H1 (cell line): ENCODE measurements around the gene TROAP. TPM values are rescaled to one million over a fixed set of nuclear protein-coding genes. Genes with fewer than 3 reads are reported as not detected.

Source experiments
- CTCF ChIA-PET: fragments of 300-600 bp; sonication (Branson Sonifier 250); formaldehyde crosslinking; loops from one replicate; lab custom pipeline; 2021; ENCODE audit not compliant: partially characterized antibody; lab: Charles Lee
- POLR2A ChIA-PET: fragments of 300-600 bp; sonication (Branson Sonifier 250); formaldehyde crosslinking; loops from one replicate; lab custom pipeline; 2021; ENCODE audit warnings: inconsistent platforms; ENCODE audit not compliant: partially characterized antibody; lab: Charles Lee
- DNase-seq, 2 experiments: peaks; one replicate each; pipeline versions ENCODE4 v3.0.0 to v3.0.0-alpha.2; 2010 to 2022; ENCODE audit warnings: low spot score in 2 of 2, low read depth in 1 of 2, mixed read lengths in 1 of 2
- FAIRE-seq: peaks from 2 replicates; lab custom pipeline; 2011; peaks lifted over from hg19 to GRCh38; lab: Jason Lieb, UNC
- H2AFZ ChIP-seq: 2 replicates; pipeline ENCODE4 v1.8.1; 2012; ENCODE audit warnings: low read length, inconsistent platforms
- H2AK5ac ChIP-seq: 2 replicates; pipeline ENCODE4 v1.6.1; 2013; ENCODE audit warnings: low read depth, low read length
- H2BK120ac ChIP-seq: replicated peaks from 2 replicates; pipeline ENCODE3; 2013; ENCODE audit warnings: low read depth, low read length, inconsistent platforms
- H2BK12ac ChIP-seq: 2 replicates; pipeline ENCODE4 v1.6.1; 2013; ENCODE audit warnings: low read depth, low read length
- H2BK15ac ChIP-seq: 2 replicates; pipeline ENCODE4 v1.6.1; 2013; ENCODE audit warnings: low read length
- H2BK20ac ChIP-seq: 2 replicates; pipeline ENCODE4 v1.6.1; 2013; ENCODE audit warnings: low read length
- H2BK5ac ChIP-seq: 2 replicates; pipeline ENCODE4 v1.6.1; 2013; ENCODE audit warnings: low read depth, low read length
- H3K14ac ChIP-seq: 2 replicates; pipeline ENCODE4 v1.6.1; 2013; ENCODE audit warnings: inconsistent platforms; ENCODE audit not compliant: insufficient read length
- H3K18ac ChIP-seq: 2 replicates; pipeline ENCODE4 v1.6.1; 2013; ENCODE audit warnings: low read length; ENCODE audit errors: extremely low read depth
- H3K23ac ChIP-seq: 2 replicates; pipeline ENCODE4 v1.6.1; 2013; ENCODE audit warnings: inconsistent platforms; ENCODE audit not compliant: insufficient read length
- H3K23me2 ChIP-seq: 2 replicates; pipeline ENCODE4 v1.6.1; 2013; ENCODE audit warnings: low read depth, low read length
- H3K27ac ChIP-seq: 2 replicates; pipeline ENCODE4 v1.6.1; 2011; ENCODE audit warnings: low read depth, low read length, inconsistent platforms
- H3K27me3 ChIP-seq, 4 experiments: replicated peaks in 1 of 4; 1 replicate in 1 of 4; 2 replicates in 3 of 4; pipeline versions ENCODE4 v1.6.1 to v1.8.1; 2011 to 2013; ENCODE audit warnings: low read length in 3 of 4, mild to moderate bottlenecking in 3 of 4, inconsistent platforms in 2 of 4, mixed read lengths in 2 of 4, moderate library complexity in 1 of 4; ENCODE audit not compliant: control insufficient read depth in 3 of 4, insufficient read depth in 3 of 4; ENCODE audit errors: extremely low read depth in 1 of 4
- H3K36me3 ChIP-seq, 4 experiments: 2 replicates each; pipeline versions ENCODE4 v1.6.1 to v1.8.1; 2011 to 2013; ENCODE audit warnings: mild to moderate bottlenecking in 4 of 4, low read length in 3 of 4, moderate library complexity in 2 of 4, control low read depth in 1 of 4, inconsistent platforms in 1 of 4; ENCODE audit not compliant: insufficient read depth in 4 of 4, control insufficient read depth in 2 of 4
- H3K4ac ChIP-seq: replicated peaks from 2 replicates; pipeline ENCODE3; 2013; ENCODE audit warnings: low read length, low read depth, mixed read lengths, inconsistent platforms; ENCODE audit not compliant: insufficient read length
- H3K4me1 ChIP-seq, 4 experiments: replicated peaks in 1 of 4; 1 replicate in 1 of 4; 2 replicates in 3 of 4; pipeline versions ENCODE4 v1.6.1 to v1.8.1; 2011 to 2013; ENCODE audit warnings: low read length in 3 of 4, inconsistent platforms in 2 of 4, mixed read lengths in 1 of 4; ENCODE audit not compliant: insufficient read depth in 4 of 4, control insufficient read depth in 3 of 4
- H3K4me2 ChIP-seq, 2 experiments: 2 replicates each; pipeline versions ENCODE4 v1.6.1 to v1.8.1; 2011 to 2013; ENCODE audit warnings: low read depth in 2 of 2, low read length in 2 of 2, control low read depth in 1 of 2, inconsistent platforms in 1 of 2, mild to moderate bottlenecking in 1 of 2; ENCODE audit not compliant: insufficient read depth in 1 of 2
- H3K4me3 ChIP-seq, 4 experiments: fragments of 200-600, 300-600 bp in 1 of 4; sonication (generic), shearing (Covaris generic), sonication (Bioruptor Twin) in 1 of 4; 2 replicates each; pipeline versions ENCODE4 v1.5.1 to v1.8.1; 2011 to 2016; ENCODE audit warnings: low read length in 4 of 4, low read depth in 3 of 4, control low read depth in 2 of 4, inconsistent platforms in 2 of 4, mild to moderate bottlenecking in 2 of 4, mixed read lengths in 1 of 4, moderate library complexity in 1 of 4; ENCODE audit not compliant: insufficient read depth in 2 of 4; ENCODE audit errors: extremely low read depth in 1 of 4
- H3K56ac ChIP-seq: replicated peaks from 2 replicates; pipeline ENCODE3; 2013; ENCODE audit warnings: low read depth, mild to moderate bottlenecking, mixed read lengths, low read length, inconsistent platforms; ENCODE audit not compliant: insufficient read length
- H3K79me1 ChIP-seq: 2 replicates; pipeline ENCODE4 v1.6.1; 2013; ENCODE audit warnings: low read depth, low read length, control low read depth
- H3K79me2 ChIP-seq, 2 experiments: 2 replicates each; pipeline versions ENCODE4 v1.6.1 to v1.8.1; 2012 to 2013; ENCODE audit warnings: low read length in 2 of 2, mild to moderate bottlenecking in 2 of 2, inconsistent platforms in 1 of 2; ENCODE audit not compliant: insufficient read depth in 2 of 2, control insufficient read depth in 1 of 2
- H3K9ac ChIP-seq, 4 experiments: replicated peaks in 1 of 4; 1 replicate in 1 of 4; 2 replicates in 3 of 4; pipeline versions ENCODE4 v1.6.1 to v1.8.1; 2011 to 2013; ENCODE audit warnings: low read depth in 3 of 4, low read length in 3 of 4, control low read depth in 2 of 4, mild to moderate bottlenecking in 2 of 4, moderate library complexity in 2 of 4, inconsistent platforms in 1 of 4; ENCODE audit errors: extremely low read depth in 1 of 4
- H3K9me3 ChIP-seq, 2 experiments: 2 replicates each; pipeline versions ENCODE4 v1.6.1 to v1.8.1; 2012 to 2013; ENCODE audit warnings: mild to moderate bottlenecking in 2 of 2, moderate library complexity in 2 of 2, control low read depth in 1 of 2, inconsistent platforms in 1 of 2, low read depth in 1 of 2, low read length in 1 of 2, mixed read lengths in 1 of 2; ENCODE audit not compliant: insufficient read depth in 2 of 2
- H4K20me1 ChIP-seq, 2 experiments: replicated peaks in 1 of 2; 2 replicates each; pipeline versions ENCODE3 to v1.8.1; 2011 to 2013; ENCODE audit warnings: inconsistent platforms in 2 of 2, low read length in 2 of 2, mild to moderate bottlenecking in 1 of 2; ENCODE audit not compliant: insufficient read depth in 2 of 2, control insufficient read depth in 1 of 2
- H4K5ac ChIP-seq: 2 replicates; pipeline ENCODE4 v1.6.1; 2013; ENCODE audit warnings: low read length, low read depth, mixed read lengths, inconsistent platforms; ENCODE audit not compliant: insufficient read length
- H4K8ac ChIP-seq: 2 replicates; pipeline ENCODE4 v1.8.0; 2013; ENCODE audit warnings: mild to moderate bottlenecking, moderate library complexity, low read length, inconsistent platforms; ENCODE audit not compliant: insufficient read depth; ENCODE audit errors: extremely low read depth
- H4K91ac ChIP-seq: replicated peaks from 2 replicates; pipeline ENCODE3; 2013; ENCODE audit warnings: low read length, mixed read lengths, inconsistent platforms; ENCODE audit not compliant: insufficient read length
- BACH1 ChIP-seq: IDR thresholded peaks from 2 replicates; pipeline ENCODE4 v1.6.1; 2012; ENCODE audit warnings: low read length, improper control_type of control experiment
- RNF2 ChIP-seq: fragments of 200-900, 300-1000 bp; sonication (generic); IDR thresholded peaks from 2 replicates; pipeline ENCODE4 v1.7.1; 2016; ENCODE audit warnings: borderline replicate concordance, low read depth, mild to moderate bottlenecking, antibody characterized with exemption, low read length; ENCODE audit not compliant: poor library complexity, severe bottlenecking; ENCODE audit errors: missing control alignments
- WGBS, 2 experiments: shearing (Covaris generic) in 1 of 2; methylation state at CpG; one replicate each; pipeline versions ENCODE4 v1.1.6 to v1.1.7; 2013 to 2015; ENCODE audit warnings: low lambda C conversion rate in 2 of 2, mixed read lengths in 2 of 2, inconsistent platforms in 1 of 2, low coverage in 1 of 2, missing lambda C conversion rate in 1 of 2; ENCODE audit not compliant: insufficient replicate concordance in 2 of 2, insufficient coverage in 1 of 2, insufficient read length in 1 of 2; ENCODE audit errors: extremely low coverage in 1 of 2, missing lambda C conversion rate in 1 of 2; 5-methylcytosine and 5-hydroxymethylcytosine counted together
- polyA plus RNA-seq, 7 experiments: library from polyadenylated mRNA; depleted of rRNA in 3 of 7; stranded (reverse) in 5 of 7; unstranded in 2 of 7; fragments of >200 nt in 5 of 7; fragments of 200-250 nt in 2 of 7; gene quantifications; 1 replicate in 5 of 7; 2 replicates in 1 of 7; 4 replicates in 1 of 7; pipeline versions ENCODE4 v1.2.1 to v1.2.3, GENCODE V29; 2011 to 2013; ENCODE audit warnings: missing spikeins in 2 of 7, mixed read lengths in 2 of 7
- total RNA-seq: library from RNA; stranded (reverse); fragmentation: NEBNext Ultra II Directional; extraction: Animal tissue kit (Norgen Biotek cat#: 25700); gene quantifications from 2 replicates; pipeline ENCODE4 v1.2.1, GENCODE V29; 2021

TROAP gene
- total and polyA plus RNA-seq, 2 of the 8 experiments (the other 6 are each of a cell fraction or from before 2014, with no cell fraction given), result 36.7 to 52.0 TPM

- TF ChIP-seq RNF2, result peak; percentile 47
- no peak for TF ChIP-seq BACH1
- Histone ChIP-seq H3K79me1 (no peaks in the 10 kb centered on the region), H3K14ac (no peak overlapping the region), H3K9me3 (peaks cover 0 to 6% of the 10 kb centered on the region in 2 experiments; a peak in 1 of 4 replicates), H3K79me2 (no peaks in the 10 kb centered on the region), H3K36me3 (peaks cover 0 to 14% (median 4%) of the 10 kb centered on the region in 4 experiments; a peak in 3 of 8 replicates), H3K27me3 (peaks cover 61 to 87% (median 80%) of the 10 kb centered on the region in 4 experiments), H3K4me3 (0 out of 8 replicates have a peak overlapping the region, but pooled peaks of 1 of the 4 experiments have one; percentile 63), H4K5ac (no peak overlapping the region), H4K91ac (no peak overlapping the region), H4K8ac (no peak overlapping the region), H2AFZ (no peak overlapping the region), H3K4me1 (peaks cover 0 to 29% (median 17%) of the 10 kb centered on the region in 4 experiments; a peak in 6 of 7 replicates), H3K9ac (no peak overlapping the region), H2AK5ac (no peak overlapping the region; the same call in 1 of the 2 replicates), H3K4me2 (peak overlapping the region in 1 of 2 experiments; percentile 70; a peak in 1 of 4 replicates), H2BK120ac (no peak overlapping the region), H2BK15ac (0 out of 2 replicates have a peak overlapping the region, but pooled peaks have one; percentile 61), H3K4ac (no peak overlapping the region), H2BK20ac (no peak overlapping the region), H3K27ac (no peak overlapping the region), H3K18ac (no peak overlapping the region), H3K23ac (no peak overlapping the region), H2BK5ac (no peak overlapping the region), H3K23me2 (peaks cover 7% of the 10 kb centered on the region; the same call in 1 of the 2 replicates), H4K20me1 (peaks cover 4 to 9% of the 10 kb centered on the region in 2 experiments), H2BK12ac (0 out of 2 replicates have a peak overlapping the region, but pooled peaks have one; percentile 31), H3K56ac (no peak overlapping the region)
- no peak for DNase-seq
- CTCF ChIA-PET, result interaction anchor here (0.6 to 12.7 kb wide), 9 partner anchors 8 to 514 kb away, joined by 3 to 276 read pairs (median 5); partner anchors contain the start of genes DNAJC22 and PRPH
- POLR2A ChIA-PET, result interaction anchor here (1.3 to 6.2 kb wide), 4 partner anchors 7 to 40 kb away, joined by 4 to 37 read pairs (median 32); partner anchors contain the start of genes DNAJC22, PRPH and TROAP
- 70% methylated on average over 16 of the region's 16 CpGs; no CpG with 5 or more reads in 1 of the 2 experiments for WGBS, 2 experiments
- no peak for FAIRE-seq
Observed at GRCh38 chr12:49335118-49335954, 12.3 kb downstream of the TROAP start.
